Stomach (tissue), 9 donors: ENCODE data around the gene SPATA21. TPM values are rescaled to one million over a fixed set of nuclear protein-coding genes. Genes with fewer than 3 reads are reported as not detected.
A peak's percentile ranks its signal among the peaks of the same experiment; 100 is the strongest.

ENCODE experiments used
- DNase-seq, 2 donors: peaks; one replicate each; pipeline versions ENCODE4 v3.0.0 to v3.0.0-alpha.2; 2013 to 2019
- H3K27ac ChIP-seq, 5 donors: fragments of 200-600 bp in 4 of 5; sonication (generic) in 4 of 5; one replicate each; pipeline ENCODE4 v1.5.1; 2013 to 2019; ENCODE audit warnings: mild to moderate bottlenecking in 1 of 5, moderate library complexity in 1 of 5
- H3K27me3 ChIP-seq, 3 donors: fragments of 200-600 bp; sonication (generic); one replicate each; pipeline ENCODE4 v1.5.1; 2017 to 2019; ENCODE audit warnings: mixed run types in 1 of 3
- H3K36me3 ChIP-seq, 4 donors: fragments of 200-600 bp; sonication (generic); 1 replicate in 3 of 4; 2 replicates in 1 of 4; pipeline ENCODE4 v1.5.1; 2016 to 2019
- H3K4me1 ChIP-seq, 4 donors: fragments of 200-600 bp; sonication (generic); one replicate each; pipeline ENCODE4 v1.5.1; 2016 to 2019
- H3K4me3 ChIP-seq, 4 donors: fragments of 200-600 bp; sonication (generic) in 3 of 4; one replicate each; pipeline ENCODE4 v1.5.1; 2016 to 2019; ENCODE audit warnings: mild to moderate bottlenecking in 1 of 4
- H3K9me3 ChIP-seq, 4 donors: fragments of 200-600 bp; sonication (generic); one replicate each; pipeline ENCODE4 v1.5.1; 2016 to 2019
- EP300 ChIP-seq: sonication (generic); formaldehyde crosslinking; IDR thresholded peaks from one replicate; pipeline ENCODE4 v1.6.1; 2017; ENCODE audit warnings: antibody characterized with exemption
- POLR2A ChIP-seq, 4 donors: fragments of 450-650 bp; IDR thresholded peaks; one replicate each; pipeline ENCODE4 v1.6.1; 2016; ENCODE audit warnings: antibody characterized with exemption in 4 of 4, control low read depth in 2 of 4, mild to moderate bottlenecking in 1 of 4, moderate library complexity in 1 of 4
- POLR2AphosphoS5 ChIP-seq, 3 donors: sonication (generic); formaldehyde crosslinking; IDR thresholded peaks; one replicate each; pipeline ENCODE4 v1.6.1; 2016; ENCODE audit warnings: antibody characterized with exemption in 3 of 3
- WGBS, 5 donors: extraction: QIAGEN DNeasy Blood & Tissue Kit in 3 of 5; methylation state at CpG; one replicate each; pipeline versions ENCODE4 v1.1.5 to v1.1.7; 2013 to 2018; 5-methylcytosine and 5-hydroxymethylcytosine counted together
- intact Hi-C: fragments of 100-400 bp; cut with DNase I; formaldehyde crosslinking; loops from one replicate; pipeline ENCODE4 v1.15.1; 2023; ENCODE audit warnings: low total_unique reads
- polyA plus RNA-seq, 3 donors: library from polyadenylated mRNA; stranded (reverse); fragments of 200-250 nt; gene quantifications; one replicate each; pipeline ENCODE4 v1.2.3, GENCODE V29; 2013
- total RNA-seq, 5 donors: library from RNA; depleted of rRNA; stranded (reverse); fragments of >200 nt; gene quantifications; one replicate each; pipeline versions ENCODE4 v1.1.0 to v1.2.3, GENCODE V29; 2014 to 2016
- TF ChIP-seq, protein P1 (sequence below), 7 experiments: fragments of 450-650 bp in 4 of 7; fragments of 200-600 bp in 3 of 7; sonication (generic) in 3 of 7; IDR thresholded peaks; one replicate each; pipeline ENCODE4 v1.5.1; 2016 to 2019; ENCODE audit warnings: antibody characterized with exemption in 7 of 7, control low read depth in 2 of 7, mild to moderate bottlenecking in 1 of 7
- donor health status: healthy with polysubstance abuse.
- donor health status: Bipolar disorder and iron deficiency.
- donor health status: healthy.

SPATA21 gene
- total and polyA plus RNA-seq, 8 donors, result 0.25 to 0.31 (median 0.30) TPM; not detected in 5

DNA sequence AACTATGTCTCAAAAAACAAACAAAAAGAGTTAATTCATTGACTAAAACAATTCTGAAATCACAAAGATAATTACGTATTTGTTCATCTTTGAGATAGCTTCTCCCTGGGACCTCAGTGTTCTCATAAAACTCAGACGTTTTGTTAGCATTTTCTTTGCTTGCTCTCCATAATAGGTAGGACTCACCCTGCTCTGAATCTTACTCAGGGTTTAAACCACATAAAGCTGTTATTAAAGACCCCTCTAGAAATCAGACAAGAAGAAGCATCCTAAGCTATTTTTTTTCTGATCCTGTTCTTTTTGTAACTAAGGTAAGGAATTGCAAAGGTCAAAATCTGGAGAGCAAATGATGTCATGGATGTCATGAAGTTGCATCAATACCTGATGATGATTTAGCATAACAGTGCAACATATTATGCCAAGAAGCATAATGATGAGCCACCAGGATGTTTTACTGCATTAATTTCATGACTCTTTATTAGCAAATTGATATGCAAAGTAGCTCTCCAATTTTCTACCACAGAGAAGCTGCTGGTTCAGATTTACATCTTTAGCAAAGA is 87.3 kb downstream of the SPATA21 start:
- no peak overlapping the region for H3K27ac ChIP-seq
- 32 to 50% (median 43%) methylated on average over 2 of the region's 2 CpGs for WGBS, 5 donors

More for the DNA sequence above, 87.3 kb downstream of the SPATA21 start:
- DNase-seq, result no peak
- Histone ChIP-seq H3K36me3 (no peaks in the 10 kb centered on the region), H3K27me3 (no peaks in the 10 kb centered on the region), H3K4me1 (peaks cover 17 to 54% (median 32%) of the 10 kb centered on the region in 4 donors), H3K4me3 (peak overlapping the region in 1 of 4 donors; percentile 7), H3K9me3 (no peaks in the 10 kb centered on the region)
- no peak for TF ChIP-seq POLR2A (IDR thresholded peaks at IDR 0.05)
- TF ChIP-seq EP300, result no peak
- TF ChIP-seq, protein P1, sequence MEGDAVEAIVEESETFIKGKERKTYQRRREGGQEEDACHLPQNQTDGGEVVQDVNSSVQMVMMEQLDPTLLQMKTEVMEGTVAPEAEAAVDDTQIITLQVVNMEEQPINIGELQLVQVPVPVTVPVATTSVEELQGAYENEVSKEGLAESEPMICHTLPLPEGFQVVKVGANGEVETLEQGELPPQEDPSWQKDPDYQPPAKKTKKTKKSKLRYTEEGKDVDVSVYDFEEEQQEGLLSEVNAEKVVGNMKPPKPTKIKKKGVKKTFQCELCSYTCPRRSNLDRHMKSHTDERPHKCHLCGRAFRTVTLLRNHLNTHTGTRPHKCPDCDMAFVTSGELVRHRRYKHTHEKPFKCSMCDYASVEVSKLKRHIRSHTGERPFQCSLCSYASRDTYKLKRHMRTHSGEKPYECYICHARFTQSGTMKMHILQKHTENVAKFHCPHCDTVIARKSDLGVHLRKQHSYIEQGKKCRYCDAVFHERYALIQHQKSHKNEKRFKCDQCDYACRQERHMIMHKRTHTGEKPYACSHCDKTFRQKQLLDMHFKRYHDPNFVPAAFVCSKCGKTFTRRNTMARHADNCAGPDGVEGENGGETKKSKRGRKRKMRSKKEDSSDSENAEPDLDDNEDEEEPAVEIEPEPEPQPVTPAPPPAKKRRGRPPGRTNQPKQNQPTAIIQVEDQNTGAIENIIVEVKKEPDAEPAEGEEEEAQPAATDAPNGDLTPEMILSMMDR (IDR thresholded peaks at IDR 0.05), result no peak
- TF ChIP-seq POLR2AphosphoS5 (IDR thresholded peaks at IDR 0.05), result no peak
- intact Hi-C loops, result loop anchor here (10.0 kb wide), 1 partner anchor 95 kb away; no protein-coding TSS in a partner anchor

Other genes with a start within 250 kb of the SPATA21 start
- 10 to 100 TPM in 2 of 5 donors, 1 to 10 TPM in 3; 3.5 to 17.4 (median 8.1) TPM for gene ARHGEF19, start 224.8 kb downstream of the SPATA21 start, total RNA-seq
- 10 to 100 TPM in 1 of 3 donors, 1 to 10 TPM in 2; 9.5 to 20.1 (median 9.5) TPM for gene ARHGEF19, start 224.8 kb downstream of the SPATA21 start, polyA plus RNA-seq
- gene CPLANE2, start 200.2 kb downstream of the SPATA21 start, total RNA-seq, result 10 to 100 TPM in 1 of 5 donors, 1 to 10 TPM in 2, under 1 TPM in 1, not detected in 1; 0.45 to 18.8 (median 2.7) TPM
- 1 to 10 TPM; 1.8 to 3.4 (median 2.3) TPM for gene CPLANE2, start 200.2 kb downstream of the SPATA21 start, polyA plus RNA-seq
- gene FBXO42, start 84.9 kb downstream of the SPATA21 start, total RNA-seq, result 10 to 100 TPM; 11.1 to 35.4 (median 18.7) TPM
- gene FBXO42, start 84.9 kb downstream of the SPATA21 start, polyA plus RNA-seq, result 1 to 10 TPM; 4.3 to 9.7 (median 6.9) TPM
- 10 to 100 TPM; 15.8 to 86.6 (median 44.3) TPM for gene SZRD1, start 70.2 kb downstream of the SPATA21 start, total RNA-seq
- 10 to 100 TPM; 41.9 to 66.9 (median 57.1) TPM for gene SZRD1, start 70.2 kb downstream of the SPATA21 start, polyA plus RNA-seq
- gene NECAP2, start 3.3 kb upstream of the SPATA21 start, total RNA-seq, result 10 to 100 TPM; 25.5 to 78.1 (median 43.1) TPM
- 10 to 100 TPM; 26.0 to 45.1 (median 36.6) TPM for gene NECAP2, start 3.3 kb upstream of the SPATA21 start, polyA plus RNA-seq
- 1,000 to 10,000 TPM in 1 of 5 donors, under 1 TPM in 4; under 0.01 to 9,966 (median under 0.01) TPM for gene RNU1-1, start 76.9 kb upstream of the SPATA21 start, total RNA-seq
- gene RNU1-1, start 76.9 kb upstream of the SPATA21 start, polyA plus RNA-seq, result not detected
- 10 to 100 TPM; 19.2 to 66.6 (median 35.6) TPM for gene NBPF1, start 176.1 kb upstream of the SPATA21 start, total RNA-seq
- 1 to 10 TPM; 3.3 to 8.8 (median 7.5) TPM for gene NBPF1, start 176.1 kb upstream of the SPATA21 start, polyA plus RNA-seq
- gene RNU1-3, start 229.5 kb upstream of the SPATA21 start, total RNA-seq, result 1,000 to 10,000 TPM in 1 of 5 donors, under 1 TPM in 4; under 0.01 to 9,966 (median under 0.01) TPM
- gene RNU1-3, start 229.5 kb upstream of the SPATA21 start, polyA plus RNA-seq, result not detected